HG03354 (cell line): ENCODE measurements around the gene SPAG6.
"Not testable (repeated sequence)": the region's sequence is repeated elsewhere in the genome, so short reads cannot be mapped to it uniquely, and the experiment has no call there.

ENCODE experiments used
- ATAC-seq: cut with Tn5 transposase; IDR thresholded peaks from one replicate; pipeline ENCODE4 v1.9.1; 2021; ENCODE audit warnings: mild to moderate bottlenecking; ENCODE audit not compliant: unreplicated experiment, poor library complexity, severe bottlenecking

Gene SPAG6

GRCh38 chr10:22367471-22367870 is 22.2 kb downstream of the SPAG6 start:
- no peak for ATAC-seq

GRCh38 chr10:22368402-22368801 is 23.1 kb downstream of the SPAG6 start:
- no peak for ATAC-seq

GRCh38 chr10:22368981-22369380 is 23.7 kb downstream of the SPAG6 start:
- no peak for ATAC-seq

GRCh38 chr10:22369434-22370072 is 24.3 kb downstream of the SPAG6 start:
- peak; percentile 61 for ATAC-seq

GRCh38 chr10:22370320-22370719 is 25.0 kb downstream of the SPAG6 start:
- no peak for ATAC-seq

GRCh38 chr10:22372298-22372697 is 27.0 kb downstream of the SPAG6 start:
- ATAC-seq = no peak

GRCh38 chr10:22372917-22373316 is 27.6 kb downstream of the SPAG6 start:
- ATAC-seq = no peak

GRCh38 chr10:22374489-22375126 is 29.3 kb downstream of the SPAG6 start:
- no peak for ATAC-seq

GRCh38 chr10:22379059-22379458 is 33.8 kb downstream of the SPAG6 start:
- peak; percentile 76 for ATAC-seq

- ATAC-seq = no peak
These were observed 36.0 kb downstream of the SPAG6 start for GRCh38 chr10:22381262-22381661.

GRCh38 chr10:22386503-22386902 is 41.2 kb downstream of the SPAG6 start:
- no peak for ATAC-seq

GRCh38 chr10:22389856-22390589 is 44.7 kb downstream of the SPAG6 start:
- ATAC-seq = no peak

- no peak for ATAC-seq
These were observed 46.3 kb downstream of the SPAG6 start for GRCh38 chr10:22391600-22391999.

GRCh38 chr10:22396195-22396594 is 50.9 kb downstream of the SPAG6 start:
- not testable (repeated sequence) for ATAC-seq

GRCh38 chr10:22406916-22407315 is 61.6 kb downstream of the SPAG6 start:
- not testable (repeated sequence) for ATAC-seq

- ATAC-seq = no peak
These were observed 65.1 kb downstream of the SPAG6 start for GRCh38 chr10:22410394-22410793.

GRCh38 chr10:22410846-22411245 is 65.5 kb downstream of the SPAG6 start:
- no peak for ATAC-seq

GRCh38 chr10:22414146-22414545 is 68.8 kb downstream of the SPAG6 start:
- ATAC-seq = no peak

GRCh38 chr10:22415072-22415471 is 69.8 kb downstream of the SPAG6 start:
- no peak for ATAC-seq

GRCh38 chr10:22417736-22418268 is 72.5 kb downstream of the SPAG6 start:
- no peak for ATAC-seq
